Naive thymus-derived CD4-positive, alpha-beta T cell (primary cell): Measurements from ENCODE around the gene FAM210B. TPM values are rescaled to one million over a fixed set of nuclear protein-coding genes. Genes with fewer than 3 reads are reported as not detected.
A peak's percentile ranks its signal among the peaks of the same experiment; 100 is the strongest.
"Not testable (repeated sequence)": the region's sequence is repeated elsewhere in the genome, so short reads cannot be mapped to it uniquely, and the experiment has no call there.

Experiments used
- ATAC-seq: fragments of 150-1000 bp; cut with Tn5 transposase; 2 replicates; pipeline ENCODE4 v1.10.0; 2021; ENCODE audit warnings: mild to moderate bottlenecking, moderate library complexity
- CTCF ChIA-PET: fragments of 350-600 bp; sonication (Branson Sonifier 250); formaldehyde crosslinking; loops from one replicate; lab custom pipeline; 2021; ENCODE audit warnings: antibody characterized with exemption; lab: Charles Lee
- POLR2A ChIA-PET: fragments of 350-600 bp; sonication (Branson Sonifier 250); formaldehyde crosslinking; loops from one replicate; lab custom pipeline; 2021; ENCODE audit warnings: antibody characterized with exemption, inconsistent platforms; lab: Charles Lee
- DNase-seq, 9 donors: peaks; one replicate each; pipeline versions ENCODE4 v3.0.0 to v3.0.0-alpha.2; 2020 to 2022; ENCODE audit warnings: mixed read lengths in 1 of 9
- H3K27ac ChIP-seq: one replicate; pipeline ENCODE4 v1.7.0; 2013; ENCODE audit warnings: mild to moderate bottlenecking, low read depth, low read length, moderate library complexity
- H3K27me3 ChIP-seq, 2 donors: one replicate each; pipeline ENCODE4 v1.7.0; 2013; ENCODE audit warnings: low read length in 2 of 2, mild to moderate bottlenecking in 2 of 2, moderate library complexity in 2 of 2; ENCODE audit not compliant: control insufficient read depth in 2 of 2, insufficient read depth in 2 of 2
- H3K36me3 ChIP-seq, 3 experiments: 1 replicate in 2 of 3; 2 replicates in 1 of 3; pipeline ENCODE4 v1.7.0; 2013; ENCODE audit warnings: low read length in 3 of 3, mild to moderate bottlenecking in 3 of 3, moderate library complexity in 1 of 3; ENCODE audit not compliant: insufficient read depth in 3 of 3, control insufficient read depth in 2 of 3
- H3K4me1 ChIP-seq, 2 donors: one replicate each; pipeline ENCODE4 v1.7.0; 2013; ENCODE audit warnings: low read length in 2 of 2, mild to moderate bottlenecking in 2 of 2, moderate library complexity in 1 of 2; ENCODE audit not compliant: control insufficient read depth in 2 of 2, insufficient read depth in 2 of 2
- H3K4me3 ChIP-seq: 2 replicates; pipeline ENCODE4 v1.7.0; 2013; ENCODE audit warnings: mild to moderate bottlenecking, low read length
- H3K9me3 ChIP-seq, 3 experiments: 1 replicate in 2 of 3; 2 replicates in 1 of 3; pipeline ENCODE4 v1.7.0; 2013; ENCODE audit warnings: low read length in 3 of 3; ENCODE audit not compliant: control insufficient read depth in 2 of 3
- H3K27ac Mint-ChIP-seq, 9 donors: one replicate each; pipeline ENCODE4 v1.8.0; 2020 to 2022; ENCODE audit warnings: mixed read lengths in 9 of 9, mild to moderate bottlenecking in 8 of 9, moderate library complexity in 5 of 9, inconsistent platforms in 2 of 9
- H3K27me3 Mint-ChIP-seq, 5 donors: one replicate each; pipeline ENCODE4 v1.8.0; 2021 to 2022; ENCODE audit warnings: mixed read lengths in 5 of 5, mild to moderate bottlenecking in 1 of 5
- H3K36me3 Mint-ChIP-seq, 5 donors: one replicate each; pipeline ENCODE4 v1.8.0; 2020 to 2022; ENCODE audit warnings: mixed read lengths in 5 of 5, mild to moderate bottlenecking in 3 of 5, inconsistent platforms in 1 of 5
- H3K4me1 Mint-ChIP-seq, 7 donors: one replicate each; pipeline ENCODE4 v1.8.0; 2020 to 2022; ENCODE audit warnings: mixed read lengths in 7 of 7, mild to moderate bottlenecking in 3 of 7, inconsistent platforms in 1 of 7
- H3K4me3 Mint-ChIP-seq, 10 donors: one replicate each; pipeline ENCODE4 v1.8.0; 2020 to 2022; ENCODE audit warnings: mild to moderate bottlenecking in 10 of 10, mixed read lengths in 10 of 10, moderate library complexity in 6 of 10, inconsistent platforms in 2 of 10
- H3K9me3 Mint-ChIP-seq, 11 donors: one replicate each; pipeline ENCODE4 v1.8.0; 2020 to 2022; ENCODE audit warnings: mixed read lengths in 11 of 11, mild to moderate bottlenecking in 4 of 11, inconsistent platforms in 1 of 11, moderate library complexity in 1 of 11
- intact Hi-C, 2 donors: fragments of 100-400 bp; cut with micrococcal nuclease; formaldehyde crosslinking; loops; one replicate each; pipeline ENCODE4 v1.15.1; 2023
- polyA plus RNA-seq, 2 donors: library from polyadenylated mRNA; unstranded; fragments of 300-500 nt; fragmentation: Illumina TruSeq; gene quantifications; one replicate each; pipeline ENCODE4 v1.2.3, GENCODE V29; 2021
- total RNA-seq, 6 experiments: library from RNA in 5 of 6; stranded (reverse) in 5 of 6; gene quantifications; 1 replicate in 5 of 6; 2 replicates in 1 of 6; pipeline ENCODE4 v1.2.3 and lab custom pipeline; 2021 to 2026

The FAM210B gene
- total and polyA plus RNA-seq, 7 experiments from 2014 or later: 8.1 to 43.2 (median 30.6) TPM

DNA sequence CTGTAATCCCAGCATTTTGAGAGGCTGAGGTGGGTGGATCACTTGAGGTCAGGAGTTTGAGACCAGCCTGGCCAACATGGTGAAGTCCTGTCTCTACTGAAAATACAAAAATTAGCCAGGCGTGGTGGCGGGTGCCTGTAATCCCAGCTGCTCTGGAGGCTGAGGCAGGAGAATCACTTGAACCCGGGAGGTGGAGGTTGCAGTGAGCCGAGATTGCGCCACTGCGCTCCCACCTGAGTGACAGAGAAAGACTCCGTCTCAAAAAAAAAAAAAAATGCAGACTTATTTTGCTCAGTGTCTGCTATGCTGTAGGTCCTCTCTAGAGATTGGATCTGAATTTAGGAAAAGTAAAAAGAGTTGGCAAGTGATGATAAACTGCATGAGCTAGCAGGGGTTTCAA, 52.5 kb downstream of the FAM210B start:
- ATAC-seq, DNase-seq, intact Hi-C loops, H3K27me3 Mint-ChIP-seq, H3K27me3 ChIP-seq, H3K9me3 ChIP-seq: not testable (repeated sequence)
- Histone ChIP-seq H3K4me3 (peak overlapping the region; percentile 71), H3K27ac (peak overlapping the region; percentile 78), H3K36me3 (peaks cover 5 to 16% (median 10%) of the 10 kb centered on the region in 3 experiments), H3K4me1 (peaks cover 26 to 30% of the 10 kb centered on the region in 2 donors)
- Mint-ChIP-seq H3K4me3 (peak overlapping the region; percentile 88 to 97 (median 92)), H3K9me3 (peaks cover 0 to 12% (median 0%) of the 10 kb centered on the region in 11 donors), H3K4me1 (peaks cover 28 to 59% (median 55%) of the 10 kb centered on the region in 7 donors), H3K36me3 (peaks cover 0 to 43% (median 12%) of the 10 kb centered on the region in 5 donors), H3K27ac (peak overlapping the region; percentile 89 to 99 (median 97))
- POLR2A ChIA-PET: interaction anchor here (1.0 to 5.5 kb wide), 11 partner anchors 12 to 73 kb away, joined by 3 to 67 read pairs (median 20); partner anchors contain the start of genes AURKA, CSTF1, FAM210B and RTF2
- CTCF ChIA-PET: interaction anchor here (0.9 to 1.2 kb wide), 7 partner anchors 13 to 92 kb away, joined by 3 to 5 read pairs (median 3); partner anchors contain the start of gene FAM210B

DNA sequence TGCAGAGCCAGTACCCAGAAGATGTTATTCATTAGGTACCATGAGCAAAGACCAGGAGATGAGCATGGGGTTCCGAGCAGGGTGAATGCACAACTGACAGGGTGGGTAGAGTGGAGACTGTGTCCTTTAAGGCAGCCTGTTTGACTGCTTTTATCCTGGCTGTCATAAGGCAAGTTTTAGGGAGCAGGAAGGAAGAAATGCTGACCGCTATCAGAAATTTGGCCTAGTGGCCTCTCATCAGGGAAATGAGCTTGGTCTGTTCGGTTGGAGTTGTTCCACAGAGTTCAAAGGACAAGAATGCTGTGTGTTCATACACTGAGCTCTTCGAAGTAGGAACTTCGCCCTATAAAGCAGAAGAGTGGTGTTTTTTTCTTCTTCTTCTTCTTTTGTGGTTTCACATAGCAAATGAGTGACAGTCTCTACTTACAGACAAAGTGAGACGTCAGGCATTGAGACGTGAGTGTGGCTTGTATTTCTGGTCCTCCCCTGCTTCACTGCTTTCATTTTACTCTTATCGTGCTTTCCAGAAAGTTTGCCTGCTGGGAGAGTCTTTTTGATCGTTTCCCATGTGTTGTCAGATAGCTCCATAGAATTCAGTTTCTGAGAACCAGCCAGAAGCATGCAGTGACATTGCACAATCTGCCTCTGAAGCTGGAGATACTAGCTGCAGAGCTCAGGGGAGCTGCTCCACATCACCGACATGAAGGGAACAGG, 53.1 kb downstream of the FAM210B start, which contains the start of gene CASS4:
CASS4 (plus strand) TSS at position 502 of the 714 bp plus-strand sequence; CDS start at position 701, 199 bp downstream.
- ATAC-seq (peak; percentile 91), DNase-seq (peak in 7 of 9 donors; percentile 65 to 83 (median 73))
- peaks cover 32 to 64% (median 61%) of the 10 kb centered on the region in 7 donors for H3K4me1 Mint-ChIP-seq
- POLR2A ChIA-PET: interaction anchor here (0.5 to 5.5 kb wide), 14 partner anchors 11 to 980 kb away, joined by 3 to 67 read pairs (median 10); partner anchors contain the start of genes AURKA, CSTF1, FAM210B and RTF2
- CTCF ChIA-PET: interaction anchor here (0.9 to 2.3 kb wide), 8 partner anchors 11 to 91 kb away, joined by 3 to 11 read pairs (median 3); partner anchors contain the start of gene FAM210B
- Histone ChIP-seq H3K4me3 (peak within 1 kb of the TSS; percentile 71), H3K4me1 (peaks cover 26 to 32% of the 10 kb centered on the region in 2 donors), H3K36me3 (peaks cover 5 to 10% (median 7%) of the 10 kb centered on the region in 3 experiments), H3K27me3 (no peaks in the 10 kb centered on the region), H3K9me3 (no peaks in the 10 kb centered on the region), H3K27ac (peak within 1 kb of the TSS; percentile 78)
- no peaks in the 10 kb centered on the region for H3K27me3 Mint-ChIP-seq
- H3K4me3 Mint-ChIP-seq: peak within 1 kb of the TSS; percentile 88 to 97 (median 92)
- peaks cover 0 to 41% (median 10%) of the 10 kb centered on the region in 5 donors for H3K36me3 Mint-ChIP-seq
- intact Hi-C loops: loop anchor here (1.0 to 2.0 kb wide), 6 partner anchors 10 to 56 kb away; partner anchors contain the start of genes AURKA (in 2 of the 2), CSTF1 (in 2 of the 2) and RTF2 (in 2 of the 2)
- H3K27ac Mint-ChIP-seq: peak within 1 kb of the TSS; percentile 89 to 99 (median 97)
- H3K9me3 Mint-ChIP-seq: peaks cover 0 to 12% (median 0%) of the 10 kb centered on the region in 11 donors

DNA sequence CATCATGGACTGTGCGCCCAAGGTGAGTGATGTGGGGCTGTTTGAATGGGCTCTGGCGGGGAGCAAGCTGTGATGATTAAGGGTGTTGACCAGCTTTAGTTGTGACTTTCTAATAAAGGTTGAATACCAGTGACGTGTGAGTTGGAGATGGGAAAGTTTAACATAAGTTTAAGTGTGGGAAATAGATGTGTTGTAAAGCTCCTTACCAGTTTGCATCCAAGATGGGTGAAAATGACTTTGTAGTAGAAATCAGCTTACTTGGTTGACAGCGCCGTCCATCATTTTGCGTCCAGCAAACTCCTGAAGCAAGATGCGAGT, 53.7 kb downstream of the FAM210B start:
- DNase-seq (no peak), ATAC-seq (no peak)
- Mint-ChIP-seq H3K4me3 (peak overlapping the region; percentile 88 to 97 (median 92)), H3K27me3 (no peaks in the 10 kb centered on the region), H3K9me3 (peaks cover 0 to 12% (median 0%) of the 10 kb centered on the region in 11 donors), H3K27ac (peak overlapping the region; percentile 89 to 99 (median 97)), H3K4me1 (peaks cover 35 to 70% (median 66%) of the 10 kb centered on the region in 7 donors), H3K36me3 (peaks cover 0 to 42% (median 6%) of the 10 kb centered on the region in 5 donors)
- CTCF ChIA-PET: interaction anchor here (0.9 to 2.3 kb wide), 9 partner anchors 10 to 90 kb away, joined by 3 to 11 read pairs (median 3); partner anchors contain the start of gene FAM210B
- Histone ChIP-seq H3K36me3 (peaks cover 2 to 4% (median 4%) of the 10 kb centered on the region in 3 experiments), H3K27ac (peak overlapping the region; percentile 78), H3K4me1 (peaks cover 26 to 38% of the 10 kb centered on the region in 2 donors), H3K4me3 (peak overlapping the region; percentile 71), H3K9me3 (no peaks in the 10 kb centered on the region), H3K27me3 (no peaks in the 10 kb centered on the region)
- intact Hi-C loops: loop anchor here (1.0 to 2.0 kb wide), 6 partner anchors 10 to 56 kb away; partner anchors contain the start of genes AURKA (in 2 of the 2), CSTF1 (in 2 of the 2) and RTF2 (in 2 of the 2)
- POLR2A ChIA-PET: interaction anchor here (0.5 to 5.5 kb wide), 12 partner anchors 11 to 980 kb away, joined by 3 to 67 read pairs (median 17); partner anchors contain the start of genes AURKA, CSTF1, FAM210B and RTF2

DNA sequence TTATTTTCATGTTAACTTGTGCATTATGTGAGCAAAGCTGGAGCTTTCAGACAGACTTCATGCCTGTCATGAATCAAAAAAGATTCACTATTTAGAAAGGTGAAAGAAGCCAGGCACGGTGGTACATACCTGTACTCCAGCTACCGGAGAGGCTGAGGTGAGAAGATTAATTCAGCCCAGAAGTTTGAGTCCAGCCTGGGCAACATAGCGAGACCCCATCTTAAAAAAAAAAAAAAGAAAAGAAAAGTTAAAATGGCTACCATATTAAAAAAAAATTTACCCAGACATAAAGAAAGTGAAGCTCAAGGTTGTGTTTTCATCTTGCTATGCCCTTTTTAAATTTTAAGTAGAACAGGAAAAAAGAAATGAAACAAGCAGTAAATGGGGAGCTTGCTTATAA, 54.2 kb downstream of the FAM210B start:
- no peaks in the 10 kb centered on the region for H3K9me3 ChIP-seq
- peak overlapping the region; percentile 78 for H3K27ac ChIP-seq
- H3K4me3 ChIP-seq: peak overlapping the region; percentile 71
- no peak for ATAC-seq
- no peaks in the 10 kb centered on the region for H3K27me3 ChIP-seq
- Mint-ChIP-seq H3K4me3 (peak overlapping the region; percentile 88 to 97 (median 92)), H3K4me1 (peaks cover 41 to 75% (median 71%) of the 10 kb centered on the region in 7 donors), H3K27ac (peak overlapping the region; percentile 89 to 99 (median 97)), H3K27me3 (no peaks in the 10 kb centered on the region), H3K9me3 (peaks cover 0 to 12% (median 0%) of the 10 kb centered on the region in 11 donors), H3K36me3 (peaks cover 0 to 40% (median 4%) of the 10 kb centered on the region in 5 donors)
- no peaks in the 10 kb centered on the region for H3K36me3 ChIP-seq
- H3K4me1 ChIP-seq: peaks cover 26 to 43% of the 10 kb centered on the region in 2 donors
- ChIA-PET POLR2A (interaction anchor here (1.0 to 5.5 kb wide), 9 partner anchors 10 to 979 kb away, joined by 4 to 67 read pairs (median 22); partner anchors contain the start of genes AURKA, CSTF1, FAM210B and RTF2), CTCF (interaction anchor here (0.6 to 2.3 kb wide), 5 partner anchors 10 to 90 kb away, joined by 3 to 11 read pairs (median 3); no protein-coding TSS in a partner anchor)
- intact Hi-C loops: loop anchor here (1.0 to 2.0 kb wide), 6 partner anchors 9 to 55 kb away; partner anchors contain the start of genes AURKA (in 2 of the 2), CSTF1 (in 2 of the 2) and RTF2 (in 2 of the 2)
- peak in 1 of 9 donors; percentile 24 for DNase-seq

DNA sequence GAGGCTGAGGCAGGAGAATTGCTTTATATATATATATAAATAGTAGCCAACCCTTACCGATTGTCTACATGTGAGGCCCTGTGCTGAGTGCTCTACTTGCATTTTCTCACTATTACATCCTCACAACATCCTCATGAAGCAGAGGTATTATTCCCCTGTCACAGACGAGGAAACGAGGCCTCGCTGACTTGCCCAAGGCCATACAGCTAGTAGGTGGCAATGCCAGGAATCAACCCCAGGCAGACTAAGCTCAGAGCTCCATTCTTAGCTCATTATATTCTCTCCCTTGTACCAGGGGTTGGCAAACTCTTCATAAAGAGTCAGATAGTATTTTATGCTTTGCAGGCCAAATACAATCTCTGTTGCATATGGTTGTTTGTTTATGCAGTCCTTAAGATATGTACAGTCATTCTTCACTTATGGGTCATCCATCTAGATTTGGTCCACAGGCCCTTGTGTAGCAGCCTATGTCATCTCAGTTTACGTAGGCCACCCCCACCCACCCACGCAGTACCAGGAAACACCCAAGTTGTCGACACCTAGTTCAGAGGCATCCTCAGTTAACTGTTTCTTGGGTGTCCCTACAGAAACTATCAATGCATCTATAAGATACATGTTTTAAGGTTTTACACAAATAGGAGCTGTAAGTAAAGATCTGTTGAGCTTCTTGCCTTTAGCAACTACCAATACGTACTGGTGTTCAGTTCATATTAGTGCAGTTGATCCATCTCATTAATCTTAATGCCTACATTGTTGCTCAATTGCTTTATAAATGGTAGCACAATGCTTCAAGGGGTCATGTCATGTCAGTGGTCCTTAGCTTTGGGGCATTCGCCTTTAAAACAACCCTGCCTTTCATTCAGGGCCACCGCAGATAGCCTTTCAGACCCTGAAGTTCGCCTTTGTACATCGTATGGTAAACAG, 56.3 kb downstream of the FAM210B start:
- ChIA-PET CTCF (interaction anchor here (1.0 to 1.3 kb wide), 2 partner anchors 13 to 16 kb away, joined by 3 to 4 read pairs; no protein-coding TSS in a partner anchor), POLR2A (interaction anchor here (0.8 to 5.5 kb wide), 9 partner anchors 8 to 983 kb away, joined by 3 to 67 read pairs (median 9); partner anchors contain the start of genes AURKA, CSTF1 and RTF2)
- Mint-ChIP-seq H3K36me3 (peaks cover 0 to 41% (median 8%) of the 10 kb centered on the region in 5 donors), H3K4me3 (peak overlapping the region; percentile 75 to 97 (median 86)), H3K27ac (peak overlapping the region; percentile 86 to 98 (median 97)), H3K27me3 (no peaks in the 10 kb centered on the region), H3K4me1 (peaks cover 50 to 92% (median 81%) of the 10 kb centered on the region in 7 donors), H3K9me3 (peaks cover 0 to 12% (median 0%) of the 10 kb centered on the region in 11 donors)
- peak; percentile 55 for ATAC-seq
- Histone ChIP-seq H3K27me3 (no peaks in the 10 kb centered on the region), H3K9me3 (no peaks in the 10 kb centered on the region), H3K4me3 (peak overlapping the region; percentile 33), H3K27ac (peak overlapping the region; percentile 78), H3K36me3 (no peaks in the 10 kb centered on the region), H3K4me1 (peaks cover 33 to 63% of the 10 kb centered on the region in 2 donors)
- intact Hi-C loops: loop anchor here in 1 of 2 donors (1.0 to 5.0 kb wide), 2 partner anchors 48 to 982 kb away; no protein-coding TSS in a partner anchor
- peak in 7 of 9 donors; percentile 42 to 69 (median 53) for DNase-seq
